HEK293 (cell line): Measurements from ENCODE around the gene TTLL12.

ENCODE experiments used
- BCL6B ChIP-seq: fragments of 450-650 bp; formaldehyde crosslinking; IDR thresholded peaks from 2 replicates; pipeline ENCODE4 v1.5.1; 2017; ENCODE audit warnings: missing biosample characterization, missing genetic modification characterization
- GLIS1 ChIP-seq: fragments of 450-650 bp; formaldehyde crosslinking; IDR thresholded peaks from 2 replicates; pipeline ENCODE4 v1.5.1; 2016; ENCODE audit warnings: missing biosample characterization, missing genetic modification characterization
- HOXC10 ChIP-seq: sonication (generic); formaldehyde crosslinking; IDR thresholded peaks from 2 replicates; pipeline ENCODE4 v1.8.1; 2023; ENCODE audit warnings: mild to moderate bottlenecking, missing genetic modification reagents
- INSM2 ChIP-seq: fragments of 450-650 bp; formaldehyde crosslinking; IDR thresholded peaks from 2 replicates; pipeline ENCODE4 v1.5.1; 2016; ENCODE audit warnings: missing biosample characterization, missing genetic modification characterization
- KLF10 ChIP-seq: fragments of 450-650 bp; IDR thresholded peaks from 2 replicates; pipeline ENCODE4 v1.5.1; 2018; ENCODE audit warnings: missing biosample characterization, mild to moderate bottlenecking, missing genetic modification characterization
- KLF16 ChIP-seq: fragments of 450-650 bp; formaldehyde crosslinking; IDR thresholded peaks from 2 replicates; pipeline ENCODE4 v1.5.1; 2017; ENCODE audit warnings: missing biosample characterization, missing genetic modification characterization
- KLF8 ChIP-seq: fragments of 450-650 bp; formaldehyde crosslinking; IDR thresholded peaks from 2 replicates; pipeline ENCODE4 v1.5.1; 2016; ENCODE audit warnings: missing biosample characterization, missing genetic modification characterization
- PATZ1 ChIP-seq: fragments of 450-650 bp; formaldehyde crosslinking; IDR thresholded peaks from 2 replicates; pipeline ENCODE4 v1.5.1; 2016; ENCODE audit warnings: missing biosample characterization, missing genetic modification characterization
- PRDM1 ChIP-seq: fragments of 450-650 bp; formaldehyde crosslinking; IDR thresholded peaks from 2 replicates; pipeline ENCODE4; 2016; ENCODE audit warnings: missing biosample characterization, missing genetic modification characterization
- SP3 ChIP-seq: fragments of 450-650 bp; formaldehyde crosslinking; IDR thresholded peaks from 2 replicates; pipeline ENCODE4 v1.5.1; 2016; ENCODE audit warnings: missing biosample characterization, missing genetic modification characterization
- SP7 ChIP-seq: fragments of 450-650 bp; formaldehyde crosslinking; IDR thresholded peaks from 2 replicates; pipeline ENCODE4 v1.5.1; 2016; ENCODE audit warnings: missing biosample characterization, missing genetic modification characterization
- ZBTB20 ChIP-seq: fragments of 450-650 bp; formaldehyde crosslinking; IDR thresholded peaks from 2 replicates; pipeline ENCODE4 v1.5.1; 2016; ENCODE audit warnings: missing biosample characterization, missing genetic modification characterization
- ZBTB21 ChIP-seq: fragments of 450-650 bp; formaldehyde crosslinking; IDR thresholded peaks from 2 replicates; pipeline ENCODE4 v1.5.1; 2017; ENCODE audit warnings: missing biosample characterization, missing genetic modification characterization
- ZBTB8A ChIP-seq: fragments of 450-650 bp; formaldehyde crosslinking; IDR thresholded peaks from 2 replicates; pipeline ENCODE4 v1.5.1; 2016; ENCODE audit warnings: missing biosample characterization, missing genetic modification characterization
- ZEB2 ChIP-seq: fragments of 450-650 bp; formaldehyde crosslinking; IDR thresholded peaks from 2 replicates; pipeline ENCODE4 v1.5.1; 2016; ENCODE audit warnings: missing biosample characterization, missing genetic modification characterization
- ZNF138 ChIP-seq: fragments of 450-650 bp; formaldehyde crosslinking; IDR thresholded peaks from 2 replicates; pipeline ENCODE4 v1.5.1; 2016; ENCODE audit warnings: missing biosample characterization, missing genetic modification characterization, borderline replicate concordance
- ZNF146 ChIP-seq: fragments of 450-650 bp; formaldehyde crosslinking; IDR thresholded peaks from 2 replicates; pipeline ENCODE4 v1.5.1; 2016; ENCODE audit warnings: missing biosample characterization, missing genetic modification characterization
- ZNF16 ChIP-seq: fragments of 450-650 bp; formaldehyde crosslinking; IDR thresholded peaks from 2 replicates; pipeline ENCODE4 v1.5.1; 2016; ENCODE audit warnings: low read depth, missing biosample characterization, missing genetic modification characterization
- ZNF174 ChIP-seq: fragments of 450-650 bp; formaldehyde crosslinking; IDR thresholded peaks from 2 replicates; pipeline ENCODE4 v1.5.0; 2017; ENCODE audit warnings: missing biosample characterization, mild to moderate bottlenecking, missing genetic modification characterization
- ZNF2 ChIP-seq: fragments of 450-650 bp; formaldehyde crosslinking; IDR thresholded peaks from 2 replicates; pipeline ENCODE4 v1.5.1; 2016; ENCODE audit warnings: missing biosample characterization, missing genetic modification characterization
- ZNF211 ChIP-seq: fragments of 450-650 bp; formaldehyde crosslinking; IDR thresholded peaks from 2 replicates; pipeline ENCODE4 v1.5.1; 2016; ENCODE audit warnings: low read depth, missing biosample characterization, missing genetic modification characterization
- ZNF266 ChIP-seq: fragments of 450-650 bp; formaldehyde crosslinking; IDR thresholded peaks from 2 replicates; pipeline ENCODE4 v1.5.1; 2016; ENCODE audit warnings: missing biosample characterization, missing genetic modification characterization, low read depth
- ZNF311 ChIP-seq: fragments of 450-650 bp; formaldehyde crosslinking; IDR thresholded peaks from 2 replicates; pipeline ENCODE4 v1.5.1; 2017; ENCODE audit warnings: missing biosample characterization, missing genetic modification characterization, borderline replicate concordance
- ZNF416 ChIP-seq: fragments of 450-650 bp; formaldehyde crosslinking; IDR thresholded peaks from 2 replicates; pipeline ENCODE4 v1.5.1; 2016; ENCODE audit warnings: missing biosample characterization, missing genetic modification characterization
- ZNF558 ChIP-seq: fragments of 450-650 bp; formaldehyde crosslinking; IDR thresholded peaks from 2 replicates; pipeline ENCODE4 v1.5.1; 2016; ENCODE audit warnings: missing biosample characterization, missing genetic modification characterization
- ZNF664 ChIP-seq: fragments of 450-650 bp; formaldehyde crosslinking; IDR thresholded peaks from 2 replicates; pipeline ENCODE4 v1.5.1; 2016; ENCODE audit warnings: missing biosample characterization, missing genetic modification characterization
- ZNF785 ChIP-seq: fragments of 450-650 bp; formaldehyde crosslinking; IDR thresholded peaks from 2 replicates; pipeline ENCODE4 v1.5.1; 2016; ENCODE audit warnings: missing biosample characterization, missing genetic modification characterization
- ZSCAN18 ChIP-seq: fragments of 450-650 bp; formaldehyde crosslinking; IDR thresholded peaks from 2 replicates; pipeline ENCODE4 v1.5.1; 2016; ENCODE audit warnings: missing biosample characterization, missing genetic modification characterization
- ZSCAN5A ChIP-seq: fragments of 450-650 bp; formaldehyde crosslinking; IDR thresholded peaks from 2 replicates; pipeline ENCODE4 v1.5.1; 2016; ENCODE audit warnings: missing biosample characterization, missing genetic modification characterization
- TF ChIP-seq, protein P1 (sequence below): sonication (generic); formaldehyde crosslinking; IDR thresholded peaks from 2 replicates; pipeline ENCODE4 v1.8.1; 2022; ENCODE audit warnings: mild to moderate bottlenecking, moderate library complexity, missing genetic modification reagents

The TTLL12 gene

DNA sequence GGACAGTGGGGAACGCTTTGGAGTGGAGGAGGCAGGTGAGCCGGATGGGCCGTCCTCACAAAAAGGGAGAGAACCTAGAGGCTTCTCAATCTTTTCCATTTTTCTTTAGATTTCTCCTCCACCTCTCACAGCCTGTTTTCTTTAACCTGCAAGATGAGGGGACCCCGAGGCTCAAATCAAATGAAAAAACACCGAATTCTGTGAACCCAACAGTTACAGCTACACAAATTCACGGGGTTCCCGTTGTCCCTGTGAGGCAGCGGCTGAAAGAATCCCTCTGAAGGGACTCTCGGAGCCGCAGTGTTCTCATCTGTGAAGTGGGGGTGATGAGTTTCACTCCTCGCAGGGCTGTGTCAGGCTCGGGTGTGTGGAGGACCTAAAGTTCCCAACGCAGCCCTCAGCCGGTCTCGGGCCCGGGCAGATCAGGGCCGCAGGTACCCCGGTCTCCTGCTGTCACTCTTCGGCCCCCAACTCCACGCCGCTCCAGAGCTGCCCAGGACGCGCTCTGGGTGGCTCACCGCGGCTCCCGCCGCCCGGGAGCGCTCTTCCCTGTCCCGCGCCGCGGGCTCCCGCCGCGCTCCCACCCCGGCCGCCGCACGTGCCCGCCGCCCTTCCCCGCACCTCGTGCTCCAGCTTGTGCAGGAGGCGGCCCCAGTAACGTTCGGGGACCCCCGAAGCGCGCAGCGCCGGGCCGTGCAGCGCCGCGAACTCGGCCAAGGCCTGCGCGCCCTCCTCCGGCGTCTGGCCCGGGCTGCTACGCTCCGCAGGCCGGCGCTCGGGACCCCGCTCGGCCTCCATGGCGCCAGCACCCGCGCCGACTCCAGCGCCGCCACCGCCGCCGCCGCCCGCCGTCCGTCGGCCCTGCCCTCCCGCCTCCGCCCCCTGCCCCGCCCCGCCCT lies at the start of gene TTLL12 (continued):
- TF ChIP-seq BCL6B (tag by site-specific recombination) (no peak), ZNF416 (tag by site-specific recombination) (no peak), ZNF266 (tag by site-specific recombination) (no peak), ZNF16 (tag by site-specific recombination) (no peak), ZBTB21 (no peak), KLF16 (tag by site-specific recombination) (no peak), ZBTB20 (tag by site-specific recombination) (0 out of 2 replicates have a peak, but pooled peaks have one; percentile 43), GLIS1 (tag by site-specific recombination) (peak; percentile 13; the same call in 1 of the 2 replicates), ZNF174 (no peak), ZNF146 (tag by site-specific recombination) (no peak), ZSCAN18 (tag by site-specific recombination) (no peak), PRDM1 (tag by site-specific recombination) (no peak), ZEB2 (tag by site-specific recombination) (no peak), ZBTB8A (tag by site-specific recombination) (peak; percentile 18; the same call in 1 of the 2 replicates), KLF10 (tag by site-specific recombination) (peak; percentile 69; the same call in 1 of the 2 replicates), PATZ1 (0 out of 2 replicates have a peak, but pooled peaks have one; percentile 18), SP7 (tag by site-specific recombination) (no peak), ZNF2 (no peak), INSM2 (tag by site-specific recombination) (no peak), KLF8 (tag by site-specific recombination) (no peak), ZSCAN5A (no peak), ZNF558 (tag by site-specific recombination) (no peak), SP3 (tag by site-specific recombination) (no peak), ZNF211 (no peak), ZNF785 (tag by site-specific recombination) (no peak), ZNF138 (tag by site-specific recombination) (no peak), ZNF664 (tag by site-specific recombination) (no peak), HOXC10 (CRISPR knock-in tag) (0 out of 2 replicates have a peak, but pooled peaks have one; percentile 43), ZNF311 (tag by site-specific recombination) (no peak)
- TF ChIP-seq, protein P1, sequence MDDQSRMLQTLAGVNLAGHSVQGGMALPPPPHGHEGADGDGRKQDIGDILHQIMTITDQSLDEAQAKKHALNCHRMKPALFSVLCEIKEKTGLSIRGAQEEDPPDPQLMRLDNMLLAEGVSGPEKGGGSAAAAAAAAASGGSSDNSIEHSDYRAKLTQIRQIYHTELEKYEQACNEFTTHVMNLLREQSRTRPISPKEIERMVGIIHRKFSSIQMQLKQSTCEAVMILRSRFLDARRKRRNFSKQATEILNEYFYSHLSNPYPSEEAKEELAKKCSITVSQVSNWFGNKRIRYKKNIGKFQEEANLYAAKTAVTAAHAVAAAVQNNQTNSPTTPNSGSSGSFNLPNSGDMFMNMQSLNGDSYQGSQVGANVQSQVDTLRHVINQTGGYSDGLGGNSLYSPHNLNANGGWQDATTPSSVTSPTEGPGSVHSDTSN: peak; percentile 74
